Measurements from ENCODE around the gene SLC6A1.

DNA sequence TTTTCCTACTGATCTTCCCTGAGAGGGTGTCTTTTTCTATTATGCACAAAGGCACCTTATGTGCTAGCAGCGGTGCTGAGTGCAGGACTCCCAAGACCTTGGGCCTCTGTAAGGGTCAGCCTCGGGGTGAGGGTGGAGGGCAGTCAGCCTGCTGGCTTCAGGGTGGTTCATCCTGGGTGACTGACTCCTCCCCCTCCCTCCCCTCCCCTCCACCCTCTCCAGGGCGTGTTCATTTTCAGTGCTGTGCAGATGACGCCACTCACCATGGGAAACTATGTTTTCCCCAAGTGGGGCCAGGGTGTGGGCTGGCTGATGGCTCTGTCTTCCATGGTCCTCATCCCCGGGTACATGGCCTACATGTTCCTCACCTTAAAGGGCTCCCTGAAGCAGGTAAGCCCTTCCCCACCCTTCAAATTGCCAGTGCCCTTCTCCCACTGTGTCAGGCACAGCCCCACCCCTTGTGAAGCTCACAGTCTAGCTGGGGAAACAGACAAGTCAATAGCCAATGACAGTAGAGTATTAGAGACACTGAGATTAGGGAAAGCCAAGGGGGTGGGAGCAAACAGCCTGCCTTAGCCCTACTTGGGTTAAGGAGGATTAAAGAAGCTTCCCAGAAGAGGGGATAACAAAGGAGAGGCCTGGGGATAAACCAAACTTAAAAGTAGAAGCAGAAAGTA lies 41.9 kb downstream of the SLC6A1 start:
- TF ChIP-seq GATA3 (IDR thresholded peaks at IDR 0.05; ENCODE audit: low read depth, low read length) (no peak), GATA2 (IDR thresholded peaks at IDR 0.05; ENCODE audit: low read depth, low read length) (no peak)
